Lower lobe of right lung (tissue), 2 donors: Measurements from ENCODE around the gene TTK. TPM values are rescaled to one million over a fixed set of nuclear protein-coding genes. Genes with fewer than 3 reads are reported as not detected.

ENCODE experiments used
- ATAC-seq, 2 donors: fragments of 200-7000 bp; cut with Tn5 transposase; one replicate each; pipeline ENCODE4 v1.9.1; 2020 to 2022; ENCODE audit warnings: mild to moderate bottlenecking in 2 of 2, moderate library complexity in 2 of 2
- DNase-seq: peaks from one replicate; pipeline ENCODE4 v3.0.0-alpha.2; 2020
- H3K27ac ChIP-seq: fragments of 200-600 bp; one replicate; pipeline ENCODE4 v1.8.0; 2022
- H3K27me3 ChIP-seq: fragments of 200-600 bp; one replicate; pipeline ENCODE4 v1.8.0; 2022; ENCODE audit warnings: low read depth
- H3K36me3 ChIP-seq: fragments of 200-600 bp; one replicate; pipeline ENCODE4 v1.8.0; 2022; ENCODE audit warnings: mild to moderate bottlenecking
- H3K4me1 ChIP-seq: fragments of 200-600 bp; one replicate; pipeline ENCODE4 v1.8.0; 2022
- H3K4me3 ChIP-seq: fragments of 200-600 bp; one replicate; pipeline ENCODE4 v1.8.0; 2022; ENCODE audit warnings: mild to moderate bottlenecking
- H3K9me3 ChIP-seq: fragments of 200-600 bp; one replicate; pipeline ENCODE4 v1.8.0; 2022
- intact Hi-C: fragments of 100-400 bp; cut with DNase I; formaldehyde crosslinking; loops from one replicate; pipeline ENCODE4 v1.11.0; 2022
- long read RNA-seq: library from polyadenylated mRNA; unstranded; transcript quantifications from one replicate; pipeline ENCODE4 v2.0.0, GENCODE V29; 2021
- total RNA-seq: library from RNA; stranded (reverse); fragmentation: NEBNext Ultra II Directional; extraction: Animal tissue kit (Norgen Biotek cat#: 25700); gene quantifications from one replicate; pipeline ENCODE4 v1.2.1, GENCODE V29; 2021
- TF ChIP-seq, protein P1 (sequence below): fragments of 200-600 bp; IDR thresholded peaks from one replicate; pipeline ENCODE4 v1.8.0; 2022; ENCODE audit warnings: antibody characterized with exemption, mild to moderate bottlenecking
- donor health status: DM: no; HTN: yes; CAD: no; lungs with severe emphysema.

TTK gene
- 1.7 TPM for total RNA-seq
- long read RNA-seq, partial matches to known transcripts = 0 of 1 reads
- long read RNA-seq, other reads (novel, unspliced or antisense) = 0 of 1 reads

DNA sequence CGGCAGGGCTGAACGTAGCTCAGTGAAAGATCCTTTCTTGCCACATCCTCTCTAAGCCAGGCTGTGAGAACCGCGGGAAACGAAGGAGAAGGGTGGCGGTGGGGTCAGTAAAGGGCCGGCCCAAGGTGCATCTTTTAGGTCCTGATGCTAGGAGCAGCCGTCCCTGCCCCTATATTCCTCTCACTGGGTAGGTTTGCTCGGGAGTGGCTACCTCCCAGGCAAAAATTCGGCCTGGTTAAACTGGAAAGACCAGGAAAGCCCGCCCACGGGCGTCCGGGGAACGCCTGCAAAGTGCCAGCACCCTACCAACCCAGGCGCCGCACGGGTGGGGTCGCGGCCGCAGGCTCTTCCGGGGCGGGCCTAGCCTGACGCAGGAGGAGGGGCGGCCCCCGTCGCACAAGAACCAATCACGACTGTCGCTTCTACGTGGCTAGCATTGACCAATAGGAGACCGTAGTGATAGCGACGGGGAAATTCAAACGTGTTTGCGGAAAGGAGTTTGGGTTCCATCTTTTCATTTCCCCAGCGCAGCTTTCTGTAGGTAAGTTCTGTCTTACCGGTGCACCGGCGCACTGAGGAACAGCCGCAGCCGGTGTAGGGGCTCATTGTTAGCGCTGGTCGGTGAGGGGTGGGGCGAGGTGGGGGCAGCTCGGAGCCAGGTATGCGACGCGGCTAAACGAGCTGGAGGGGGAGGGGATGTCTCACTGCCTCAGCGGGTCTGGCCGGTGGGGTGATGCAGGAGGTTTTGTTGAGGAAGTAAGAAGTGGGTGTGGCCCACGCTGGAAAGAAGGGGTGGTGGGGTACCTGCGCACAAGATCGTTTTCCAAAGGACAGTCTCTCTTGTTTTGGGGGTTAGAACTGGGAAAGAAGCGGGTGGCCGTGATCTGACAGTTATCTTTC is at the start of gene TTK:
Gene TTK, plus strand, starts transcription at position 477 of the 900 bp plus-strand sequence. CDS start 1,195 bp downstream, outside the sequence.
- no peaks in the 10 kb centered on the region for H3K27me3 ChIP-seq
- peaks cover 7% of the 10 kb centered on the region for H3K4me1 ChIP-seq

GRCh38 chr6:79954849-79955248 is 49.6 kb upstream of the TTK start:
- H3K27ac ChIP-seq = no peak overlapping the region
- ATAC-seq = no peak
- DNase-seq = no peak
- no peaks in the 10 kb centered on the region for H3K36me3 ChIP-seq
- peaks cover 3% of the 10 kb centered on the region for H3K27me3 ChIP-seq
- H3K4me1 ChIP-seq = no peaks in the 10 kb centered on the region
- intact Hi-C loops = no loop called here
- no peak overlapping the region for H3K4me3 ChIP-seq
- no peaks in the 10 kb centered on the region for H3K9me3 ChIP-seq
- TF ChIP-seq, protein P1, sequence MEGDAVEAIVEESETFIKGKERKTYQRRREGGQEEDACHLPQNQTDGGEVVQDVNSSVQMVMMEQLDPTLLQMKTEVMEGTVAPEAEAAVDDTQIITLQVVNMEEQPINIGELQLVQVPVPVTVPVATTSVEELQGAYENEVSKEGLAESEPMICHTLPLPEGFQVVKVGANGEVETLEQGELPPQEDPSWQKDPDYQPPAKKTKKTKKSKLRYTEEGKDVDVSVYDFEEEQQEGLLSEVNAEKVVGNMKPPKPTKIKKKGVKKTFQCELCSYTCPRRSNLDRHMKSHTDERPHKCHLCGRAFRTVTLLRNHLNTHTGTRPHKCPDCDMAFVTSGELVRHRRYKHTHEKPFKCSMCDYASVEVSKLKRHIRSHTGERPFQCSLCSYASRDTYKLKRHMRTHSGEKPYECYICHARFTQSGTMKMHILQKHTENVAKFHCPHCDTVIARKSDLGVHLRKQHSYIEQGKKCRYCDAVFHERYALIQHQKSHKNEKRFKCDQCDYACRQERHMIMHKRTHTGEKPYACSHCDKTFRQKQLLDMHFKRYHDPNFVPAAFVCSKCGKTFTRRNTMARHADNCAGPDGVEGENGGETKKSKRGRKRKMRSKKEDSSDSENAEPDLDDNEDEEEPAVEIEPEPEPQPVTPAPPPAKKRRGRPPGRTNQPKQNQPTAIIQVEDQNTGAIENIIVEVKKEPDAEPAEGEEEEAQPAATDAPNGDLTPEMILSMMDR = no peak

More for the DNA sequence above, at the start of gene TTK:
- DNase-seq (peak; percentile 96), ATAC-seq (peak; percentile 100)
- Histone ChIP-seq H3K27ac (peak within 1 kb of the TSS; percentile 85), H3K4me3 (peak within 1 kb of the TSS; percentile 70), H3K36me3 (no peaks in the 10 kb centered on the region), H3K9me3 (no peaks in the 10 kb centered on the region)
- TF ChIP-seq, protein P1 = no peak
- intact Hi-C loops = no loop called here

DNA sequence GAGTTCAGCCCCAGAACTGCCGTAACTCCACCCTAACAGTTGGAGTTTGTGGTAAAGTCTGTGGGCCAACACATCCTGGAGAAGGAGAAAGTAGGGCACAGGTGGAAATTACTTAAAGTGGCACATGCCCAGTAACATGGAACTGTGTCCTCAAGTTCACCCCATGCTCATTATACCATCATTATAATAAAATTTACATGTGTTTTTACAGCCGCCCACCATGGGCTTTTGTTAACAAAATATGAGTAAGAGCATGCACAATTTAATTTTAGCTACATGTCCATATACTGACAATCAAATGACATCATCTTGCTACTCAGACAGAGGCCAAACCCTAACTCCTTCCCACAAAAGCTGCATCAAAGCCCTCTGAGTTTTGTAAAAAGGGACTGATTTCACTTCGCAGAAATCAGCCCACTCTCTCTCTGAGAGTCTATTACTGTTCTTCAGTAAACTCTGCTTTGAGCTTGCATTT is 39.8 kb upstream of the TTK start:
- TF ChIP-seq, protein P1 = no peak
- intact Hi-C loops = no loop called here
- Histone ChIP-seq H3K4me3 (no peak overlapping the region), H3K27ac (no peak overlapping the region), H3K9me3 (no peaks in the 10 kb centered on the region), H3K4me1 (no peaks in the 10 kb centered on the region), H3K27me3 (no peaks in the 10 kb centered on the region), H3K36me3 (no peaks in the 10 kb centered on the region)
- DNase-seq (no peak), ATAC-seq (no peak)

DNA sequence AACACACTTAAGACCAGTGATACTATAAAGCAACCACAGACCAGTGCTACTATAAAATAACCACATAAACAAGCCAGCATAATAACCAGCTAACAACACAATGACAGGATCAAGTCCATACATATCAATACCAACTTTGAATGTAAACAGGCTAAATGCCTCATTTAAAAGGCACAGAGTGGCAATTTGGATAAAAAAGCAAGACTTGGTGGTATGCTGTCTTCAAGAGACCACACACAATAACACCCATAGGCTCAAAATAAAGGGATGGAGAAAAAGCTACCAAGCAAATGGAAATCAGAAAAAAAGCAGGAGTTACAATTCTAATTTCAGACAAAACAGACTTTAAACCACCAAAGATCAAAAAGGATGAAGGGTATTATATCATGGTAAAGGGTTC is 37.3 kb upstream of the TTK start:
- intact Hi-C loops = no loop called here

DNA sequence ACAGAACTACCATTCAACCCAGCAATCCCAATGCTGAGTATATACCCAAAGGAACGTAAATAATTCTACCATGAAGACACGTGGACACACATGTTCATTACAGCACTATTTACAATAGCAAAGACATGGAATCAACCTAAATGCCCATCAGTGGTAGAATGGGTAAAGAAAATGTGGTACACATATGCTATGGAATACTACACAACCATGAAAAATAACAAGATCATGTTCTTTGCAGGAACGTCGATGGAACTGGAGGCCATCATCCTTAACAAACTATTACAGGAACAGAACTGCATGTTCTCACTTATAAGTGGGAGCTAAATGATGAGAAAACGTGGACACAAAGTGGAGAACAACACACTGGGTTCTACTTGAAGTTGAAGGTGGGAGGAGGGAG is 34.7 kb upstream of the TTK start:
- intact Hi-C loops = no loop called here
- Histone ChIP-seq H3K4me3 (no peak overlapping the region), H3K27ac (no peak overlapping the region), H3K36me3 (no peaks in the 10 kb centered on the region), H3K4me1 (no peaks in the 10 kb centered on the region), H3K27me3 (no peaks in the 10 kb centered on the region), H3K9me3 (peaks cover 3% of the 10 kb centered on the region)
- TF ChIP-seq, protein P1 = no peak
- DNase-seq (no peak), ATAC-seq (no peak)

More for the DNA sequence above, 37.3 kb upstream of the TTK start:
- H3K4me3 ChIP-seq = no peak overlapping the region
- no peaks in the 10 kb centered on the region for H3K36me3 ChIP-seq
- no peaks in the 10 kb centered on the region for H3K27me3 ChIP-seq
- no peak for DNase-seq
- no peaks in the 10 kb centered on the region for H3K4me1 ChIP-seq
- no peak for ATAC-seq
- no peak overlapping the region for H3K27ac ChIP-seq
- peaks cover 3% of the 10 kb centered on the region for H3K9me3 ChIP-seq
- TF ChIP-seq, protein P1 = no peak
